ENCODE results near the gene ZDHHC7.

Gene ZDHHC7

GRCh38 chr16:85011846-85012284 lies 530 bp upstream of the ZDHHC7 start:
- no peak for TF ChIP-seq CTCF (IDR thresholded peaks at IDR 0.05)
- Histone ChIP-seq H3K9me3 (no peaks in the 10 kb centered on the region), H3K27me3 (no peaks in the 10 kb centered on the region), H3K4me1 (ENCODE audit: control insufficient read depth in 1 of 2, insufficient read depth in 1 of 2, low read depth in 1 of 2, low read length in 1 of 2) (peaks cover 75 to 81% of the 10 kb centered on the region in 2 experiments), H3K27ac (peak overlapping the region; percentile 97), H3K36me3 (no peaks in the 10 kb centered on the region), H3K4me3 (ENCODE audit: low read depth in 1 of 2, low read length in 1 of 2) (peak overlapping the region; percentile 79 to 87)

- Histone ChIP-seq H3K36me3 (no peaks in the 10 kb centered on the region), H3K27me3 (no peaks in the 10 kb centered on the region), H3K27ac (peak overlapping the region; percentile 97), H3K4me3 (ENCODE audit: low read depth in 1 of 2, low read length in 1 of 2) (peak overlapping the region; percentile 79 to 87), H3K9me3 (no peaks in the 10 kb centered on the region), H3K4me1 (ENCODE audit: control insufficient read depth in 1 of 2, insufficient read depth in 1 of 2, low read depth in 1 of 2, low read length in 1 of 2) (peaks cover 67 to 73% of the 10 kb centered on the region in 2 experiments)
- TF ChIP-seq CTCF (IDR thresholded peaks at IDR 0.05): no peak
Measured at GRCh38 chr16:85010446-85010930, 847 bp downstream of the ZDHHC7 start.

- Histone ChIP-seq H3K4me3 (ENCODE audit: low read depth in 1 of 2, low read length in 1 of 2) (no peak overlapping the region), H3K27me3 (no peaks in the 10 kb centered on the region), H3K4me1 (ENCODE audit: control insufficient read depth in 1 of 2, insufficient read depth in 1 of 2, low read depth in 1 of 2, low read length in 1 of 2) (peaks cover 50 to 55% of the 10 kb centered on the region in 2 experiments), H3K27ac (peak overlapping the region; percentile 49), H3K9me3 (no peaks in the 10 kb centered on the region), H3K36me3 (no peaks in the 10 kb centered on the region)
- no peak for TF ChIP-seq CTCF (IDR thresholded peaks at IDR 0.05)
Measured at GRCh38 chr16:85008271-85008670, 3.1 kb downstream of the ZDHHC7 start.

- H3K9me3 ChIP-seq: no peaks in the 10 kb centered on the region
- TF ChIP-seq CTCF (IDR thresholded peaks at IDR 0.05): no peak
- H3K4me1 ChIP-seq (ENCODE audit: control insufficient read depth in 1 of 2, insufficient read depth in 1 of 2, low read depth in 1 of 2, low read length in 1 of 2): peaks cover 51 to 56% of the 10 kb centered on the region in 2 experiments
- no peak overlapping the region for H3K4me3 ChIP-seq (ENCODE audit: low read depth in 1 of 2, low read length in 1 of 2)
- H3K27me3 ChIP-seq: no peaks in the 10 kb centered on the region
- H3K27ac ChIP-seq: peak overlapping the region; percentile 49
- no peaks in the 10 kb centered on the region for H3K36me3 ChIP-seq
Measured at GRCh38 chr16:85007496-85008214, 3.7 kb downstream of the ZDHHC7 start.

- peak overlapping the region; percentile 16 for H3K27ac ChIP-seq
Measured at GRCh38 chr16:85006639-85007038, 4.7 kb downstream of the ZDHHC7 start.

More at GRCh38 chr16:85006639-85007038, 4.7 kb downstream of the ZDHHC7 start:
- no peak overlapping the region for H3K4me3 ChIP-seq (ENCODE audit: low read depth in 1 of 2, low read length in 1 of 2)
- TF ChIP-seq CTCF (IDR thresholded peaks at IDR 0.05): no peak
- no peaks in the 10 kb centered on the region for H3K9me3 ChIP-seq
- no peaks in the 10 kb centered on the region for H3K36me3 ChIP-seq
- peaks cover 51 to 56% of the 10 kb centered on the region in 2 experiments for H3K4me1 ChIP-seq (ENCODE audit: control insufficient read depth in 1 of 2, insufficient read depth in 1 of 2, low read depth in 1 of 2, low read length in 1 of 2)
- no peaks in the 10 kb centered on the region for H3K27me3 ChIP-seq
